Measurements from ENCODE around the gene CELA2A. TPM values are rescaled to one million over a fixed set of nuclear protein-coding genes. Genes with fewer than 3 reads are reported as not detected.

The CELA2A gene
- total RNA-seq, 1 donor from 2014 or later, result not detected

DNA sequence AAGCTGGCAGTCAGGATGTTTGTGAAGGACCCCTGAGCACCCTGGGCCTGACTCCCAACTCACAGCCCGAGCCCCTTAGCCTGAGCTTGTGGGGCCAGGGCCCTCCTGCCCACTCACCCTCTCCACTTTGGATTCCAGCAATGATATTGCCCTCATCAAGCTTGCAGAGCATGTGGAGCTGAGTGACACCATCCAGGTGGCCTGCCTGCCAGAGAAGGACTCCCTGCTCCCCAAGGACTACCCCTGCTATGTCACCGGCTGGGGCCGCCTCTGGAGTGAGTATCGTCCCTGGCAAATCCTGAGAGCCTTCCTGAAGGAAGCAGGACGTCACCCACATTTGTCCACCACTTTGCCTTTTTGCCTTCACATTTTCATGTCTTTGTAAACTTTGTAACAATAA is 13.3 kb upstream of the CELA2A start:
- H3K4me1 Mint-ChIP-seq, result no peaks in the 10 kb centered on the region
- DNase-seq (ENCODE audit: low spot score in 2 of 2, unreplicated experiment in 2 of 2), result no peak
- H3K36me3 Mint-ChIP-seq, result no peaks in the 10 kb centered on the region
- peaks cover 16% of the 10 kb centered on the region for H3K27me3 Mint-ChIP-seq (ENCODE audit: low read depth)
- H3K9me3 Mint-ChIP-seq, result no peaks in the 10 kb centered on the region
- TF ChIP-seq, protein P1, sequence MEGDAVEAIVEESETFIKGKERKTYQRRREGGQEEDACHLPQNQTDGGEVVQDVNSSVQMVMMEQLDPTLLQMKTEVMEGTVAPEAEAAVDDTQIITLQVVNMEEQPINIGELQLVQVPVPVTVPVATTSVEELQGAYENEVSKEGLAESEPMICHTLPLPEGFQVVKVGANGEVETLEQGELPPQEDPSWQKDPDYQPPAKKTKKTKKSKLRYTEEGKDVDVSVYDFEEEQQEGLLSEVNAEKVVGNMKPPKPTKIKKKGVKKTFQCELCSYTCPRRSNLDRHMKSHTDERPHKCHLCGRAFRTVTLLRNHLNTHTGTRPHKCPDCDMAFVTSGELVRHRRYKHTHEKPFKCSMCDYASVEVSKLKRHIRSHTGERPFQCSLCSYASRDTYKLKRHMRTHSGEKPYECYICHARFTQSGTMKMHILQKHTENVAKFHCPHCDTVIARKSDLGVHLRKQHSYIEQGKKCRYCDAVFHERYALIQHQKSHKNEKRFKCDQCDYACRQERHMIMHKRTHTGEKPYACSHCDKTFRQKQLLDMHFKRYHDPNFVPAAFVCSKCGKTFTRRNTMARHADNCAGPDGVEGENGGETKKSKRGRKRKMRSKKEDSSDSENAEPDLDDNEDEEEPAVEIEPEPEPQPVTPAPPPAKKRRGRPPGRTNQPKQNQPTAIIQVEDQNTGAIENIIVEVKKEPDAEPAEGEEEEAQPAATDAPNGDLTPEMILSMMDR (IDR thresholded peaks at IDR 0.05; ENCODE audit: unreplicated experiment), result no peak
- H3K4me3 Mint-ChIP-seq, result no peak overlapping the region
- no peak overlapping the region for H3K27ac Mint-ChIP-seq

DNA sequence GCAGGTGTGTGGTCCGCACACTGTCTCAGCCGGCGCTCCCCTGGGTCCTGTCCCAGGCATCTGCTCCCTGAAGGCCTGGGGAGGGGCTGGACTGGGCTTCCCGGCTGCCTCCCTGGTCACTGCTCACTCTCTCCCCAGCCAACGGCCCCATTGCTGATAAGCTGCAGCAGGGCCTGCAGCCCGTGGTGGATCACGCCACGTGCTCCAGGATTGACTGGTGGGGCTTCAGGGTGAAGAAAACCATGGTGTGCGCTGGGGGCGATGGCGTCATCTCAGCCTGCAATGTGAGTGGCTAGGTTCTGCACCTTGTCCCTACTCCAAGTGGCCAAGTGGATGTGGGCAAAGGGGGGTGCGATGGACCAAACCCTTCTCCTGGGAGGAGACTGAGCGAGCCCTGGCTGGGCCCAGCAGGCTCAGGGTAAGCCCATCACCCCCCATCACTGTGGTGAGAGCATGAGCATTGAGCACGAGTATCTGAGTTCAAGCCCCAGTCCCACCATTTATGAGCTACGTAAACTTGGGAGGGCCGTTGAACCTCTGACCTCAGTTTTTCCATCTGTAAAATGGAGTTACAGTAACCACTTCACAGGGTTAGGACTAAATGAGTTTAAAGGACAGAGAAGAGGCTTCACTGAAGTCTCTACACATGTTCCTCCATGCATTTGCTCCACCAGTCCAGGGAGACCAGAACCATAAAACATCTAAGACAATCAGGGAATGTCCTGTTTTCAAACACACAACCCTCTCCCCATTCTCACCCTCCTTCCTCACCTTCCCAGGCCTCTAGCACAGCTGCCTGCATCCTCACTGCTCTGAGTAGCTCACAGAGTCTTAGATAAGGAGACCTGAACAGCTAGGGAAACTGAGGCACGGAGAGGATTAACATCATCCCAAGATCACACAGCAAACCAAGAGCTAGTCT is 11.8 kb upstream of the CELA2A start:
- Mint-ChIP-seq H3K4me3 (no peak overlapping the region), H3K36me3 (no peaks in the 10 kb centered on the region), H3K27me3 (ENCODE audit: low read depth) (peaks cover 16% of the 10 kb centered on the region), H3K27ac (no peak overlapping the region), H3K9me3 (no peaks in the 10 kb centered on the region), H3K4me1 (no peaks in the 10 kb centered on the region)
- TF ChIP-seq, protein P1 (IDR thresholded peaks at IDR 0.05; ENCODE audit: unreplicated experiment), result no peak
- DNase-seq (ENCODE audit: low spot score in 2 of 2, unreplicated experiment in 2 of 2), result no peak

DNA sequence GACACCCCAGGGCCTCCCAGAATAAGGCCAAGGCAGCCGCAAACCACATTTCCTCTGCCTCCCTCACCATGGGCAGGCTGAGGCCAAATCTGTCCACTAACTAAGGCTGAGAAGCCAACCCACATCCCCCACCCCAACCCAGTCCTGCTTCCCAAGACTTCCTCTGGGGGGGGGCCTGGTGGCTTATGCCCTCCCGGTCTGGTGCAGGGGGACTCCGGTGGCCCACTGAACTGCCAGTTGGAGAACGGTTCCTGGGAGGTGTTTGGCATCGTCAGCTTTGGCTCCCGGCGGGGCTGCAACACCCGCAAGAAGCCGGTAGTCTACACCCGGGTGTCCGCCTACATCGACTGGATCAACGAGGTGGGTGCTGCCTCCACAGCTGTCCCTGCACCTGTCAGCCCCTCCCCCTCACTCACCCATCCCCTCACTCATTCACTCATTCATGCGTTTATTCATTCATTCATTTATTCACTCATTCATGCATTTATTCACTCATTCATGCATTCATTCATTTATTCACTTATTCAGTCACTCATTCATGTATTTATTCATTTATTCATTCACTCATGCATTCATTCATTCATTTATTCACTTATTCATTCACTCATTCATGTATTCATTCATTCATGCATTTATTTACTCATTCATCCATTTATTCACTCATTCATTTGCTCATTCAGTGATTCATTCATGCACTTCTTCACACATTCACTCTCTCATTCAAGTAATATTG is 11.0 kb upstream of the CELA2A start:
- Mint-ChIP-seq H3K4me3 (no peak overlapping the region), H3K36me3 (no peaks in the 10 kb centered on the region), H3K27ac (no peak overlapping the region), H3K9me3 (no peaks in the 10 kb centered on the region), H3K27me3 (ENCODE audit: low read depth) (peaks cover 16% of the 10 kb centered on the region), H3K4me1 (no peaks in the 10 kb centered on the region)
- TF ChIP-seq, protein P1 (IDR thresholded peaks at IDR 0.05; ENCODE audit: unreplicated experiment), result no peak
- no peak for DNase-seq (ENCODE audit: low spot score in 2 of 2, unreplicated experiment in 2 of 2)

DNA sequence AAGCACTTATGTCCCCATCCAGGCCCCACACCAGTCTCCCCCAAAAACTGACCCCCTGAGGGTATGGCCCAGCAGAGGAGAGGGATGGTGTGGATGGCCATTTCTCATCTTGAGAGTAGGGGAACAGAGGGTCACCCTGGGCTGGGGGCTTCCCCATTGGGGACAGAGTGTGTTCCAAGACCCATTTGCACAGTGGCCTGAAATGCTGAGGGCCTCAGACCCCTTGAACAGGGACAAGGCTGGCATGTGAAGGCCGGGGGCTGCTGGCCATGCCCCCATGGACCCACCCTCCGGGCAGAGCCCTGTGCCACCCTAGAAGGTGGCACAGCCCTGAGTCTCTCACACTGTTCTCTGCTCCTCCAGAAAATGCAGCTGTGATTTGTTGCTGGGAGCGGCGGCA is 10.3 kb upstream of the CELA2A start:
- TF ChIP-seq, protein P1 (IDR thresholded peaks at IDR 0.05; ENCODE audit: unreplicated experiment), result no peak
- Mint-ChIP-seq H3K27me3 (ENCODE audit: low read depth) (peaks cover 14% of the 10 kb centered on the region), H3K36me3 (no peaks in the 10 kb centered on the region), H3K4me3 (no peak overlapping the region), H3K9me3 (peaks cover 6% of the 10 kb centered on the region), H3K27ac (no peak overlapping the region), H3K4me1 (no peaks in the 10 kb centered on the region)
- no peak for DNase-seq (ENCODE audit: low spot score in 2 of 2, unreplicated experiment in 2 of 2)

DNA sequence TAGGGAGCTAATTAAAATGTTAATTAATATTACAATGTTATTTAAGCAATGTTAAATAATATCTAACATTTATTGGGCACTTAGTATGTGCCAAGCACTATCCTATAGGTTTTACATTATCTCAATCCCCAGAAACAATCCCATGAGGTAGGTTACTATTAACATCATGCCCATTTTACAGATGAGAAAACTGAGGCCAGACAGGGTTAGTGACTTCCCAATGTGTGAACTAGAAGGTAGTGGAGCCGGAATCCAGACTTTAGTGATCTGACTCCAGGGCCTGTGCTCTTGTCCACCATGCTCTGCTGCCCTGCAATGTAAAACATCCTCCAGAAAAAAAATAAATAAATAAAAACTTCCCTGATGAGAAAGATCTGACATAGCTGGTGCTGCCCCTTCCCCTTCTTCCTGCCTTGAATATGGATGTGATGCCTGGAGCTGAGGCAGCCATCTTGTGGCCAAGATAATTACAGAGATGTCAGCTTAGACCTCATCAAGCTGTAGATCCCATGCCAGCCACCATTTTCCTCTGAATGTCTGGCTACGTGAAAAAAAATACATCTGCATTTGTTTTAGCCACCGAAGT is 7.6 kb upstream of the CELA2A start:
- TF ChIP-seq, protein P1 (IDR thresholded peaks at IDR 0.05; ENCODE audit: unreplicated experiment), result no peak
- H3K9me3 Mint-ChIP-seq, result peaks cover 6% of the 10 kb centered on the region
- DNase-seq (ENCODE audit: low spot score in 2 of 2, unreplicated experiment in 2 of 2), result no peak
- no peaks in the 10 kb centered on the region for H3K36me3 Mint-ChIP-seq
- H3K4me3 Mint-ChIP-seq, result no peak overlapping the region
- H3K4me1 Mint-ChIP-seq, result no peaks in the 10 kb centered on the region
- no peak overlapping the region for H3K27ac Mint-ChIP-seq
- H3K27me3 Mint-ChIP-seq (ENCODE audit: low read depth), result peaks cover 10% of the 10 kb centered on the region

Data from mesothelial cell of epicardium (in vitro differentiated cells).